Hematopoietic multipotent progenitor cell treated with erythropoietin and hydrocortisone succinate and interleukin-3 and kit ligand, for 6 days (in vitro differentiated cells): ENCODE data around the gene POFUT2.

ENCODE experiments used
- DNase-seq: peaks from one replicate; pipeline ENCODE4 v3.0.0-alpha.2; 2015

POFUT2 gene

GRCh38 chr21:45260191-45260825 lies 27.4 kb downstream of the POFUT2 start:
- DNase-seq: peak; percentile 25

- peak; percentile 81 for DNase-seq
Measured at GRCh38 chr21:45259206-45259840, 28.4 kb downstream of the POFUT2 start.

- no peak for DNase-seq
Measured at GRCh38 chr21:45258466-45258865, 29.2 kb downstream of the POFUT2 start.

GRCh38 chr21:45257673-45258341 lies 29.9 kb downstream of the POFUT2 start:
- DNase-seq: no peak

GRCh38 chr21:45256912-45257672 lies 30.6 kb downstream of the POFUT2 start:
- DNase-seq: peak; percentile 98

GRCh38 chr21:45256021-45256911 lies 31.4 kb downstream of the POFUT2 start:
- peak; percentile 55 for DNase-seq

- DNase-seq: no peak
Measured at GRCh38 chr21:45255381-45256020, 32.2 kb downstream of the POFUT2 start.

- no peak for DNase-seq
Measured at GRCh38 chr21:45254460-45254930, 33.2 kb downstream of the POFUT2 start.

GRCh38 chr21:45253633-45254459 lies 33.8 kb downstream of the POFUT2 start:
- DNase-seq: no peak

GRCh38 chr21:45253180-45253579 lies 34.5 kb downstream of the POFUT2 start:
- no peak for DNase-seq

GRCh38 chr21:45252448-45252925 lies 35.2 kb downstream of the POFUT2 start:
- no peak for DNase-seq

GRCh38 chr21:45251635-45252447 lies 35.9 kb downstream of the POFUT2 start:
- no peak for DNase-seq

- DNase-seq: no peak
Measured at GRCh38 chr21:45250914-45251634, 36.6 kb downstream of the POFUT2 start.

- no peak for DNase-seq
Measured at GRCh38 chr21:45250272-45250671, 37.4 kb downstream of the POFUT2 start.

- no peak for DNase-seq
Measured at GRCh38 chr21:45249626-45250025, 38.1 kb downstream of the POFUT2 start.

- DNase-seq: no peak
Measured at GRCh38 chr21:45248893-45249381, 38.8 kb downstream of the POFUT2 start.

GRCh38 chr21:45248301-45248892 lies 39.3 kb downstream of the POFUT2 start:
- no peak for DNase-seq
